Endodermal cell (in vitro differentiated cells): ENCODE measurements around the gene SSC5D. TPM values are rescaled to one million over a fixed set of nuclear protein-coding genes. Genes with fewer than 3 reads are reported as not detected.

Source experiments
- DNase-seq: peaks from one replicate; pipeline ENCODE4 v3.0.0-alpha.2; 2017
- H3K27ac ChIP-seq: 2 replicates; pipeline ENCODE4 v1.5.1; 2013; ENCODE audit warnings: mild to moderate bottlenecking, low read depth, low read length, moderate library complexity
- H3K27me3 ChIP-seq: 2 replicates; pipeline ENCODE4 v1.6.1; 2013; ENCODE audit warnings: mild to moderate bottlenecking, low read length, moderate library complexity; ENCODE audit not compliant: insufficient read depth, control insufficient read depth, poor library complexity, severe bottlenecking
- H3K36me3 ChIP-seq: 2 replicates; pipeline ENCODE4 v1.7.0; 2013; ENCODE audit warnings: mild to moderate bottlenecking, low read length, moderate library complexity; ENCODE audit not compliant: control insufficient read depth, insufficient read depth
- H3K4me1 ChIP-seq: one replicate; pipeline ENCODE4 v1.7.0; 2013; ENCODE audit warnings: low read length; ENCODE audit not compliant: control insufficient read depth, insufficient read depth
- H3K4me3 ChIP-seq: 2 replicates; pipeline ENCODE4 v1.5.1; 2013; ENCODE audit warnings: mild to moderate bottlenecking, low read length, moderate library complexity
- H3K9ac ChIP-seq: 2 replicates; pipeline ENCODE4 v1.6.1; 2013; ENCODE audit warnings: mild to moderate bottlenecking, low read length, moderate library complexity; ENCODE audit not compliant: poor library complexity, severe bottlenecking; ENCODE audit errors: extremely low read depth
- H3K9me3 ChIP-seq: 2 replicates; pipeline ENCODE4 v1.6.1; 2013; ENCODE audit warnings: mild to moderate bottlenecking, low read length, moderate library complexity; ENCODE audit not compliant: control insufficient read depth
- H3K27ac Mint-ChIP-seq: 2 replicates; pipeline ENCODE4 v1.8.0; 2020; ENCODE audit warnings: mixed read lengths
- H3K27me3 Mint-ChIP-seq: 2 replicates; pipeline ENCODE4 v1.8.0; 2021; ENCODE audit warnings: mild to moderate bottlenecking, mixed read lengths; ENCODE audit not compliant: insufficient read depth
- H3K36me3 Mint-ChIP-seq: 2 replicates; pipeline ENCODE4 v1.8.0; 2020; ENCODE audit warnings: low read depth, mixed read lengths
- H3K4me1 Mint-ChIP-seq: 2 replicates; pipeline ENCODE4 v1.8.0; 2020; ENCODE audit warnings: mixed read lengths
- H3K4me3 Mint-ChIP-seq: 2 replicates; pipeline ENCODE4 v1.8.0; 2020; ENCODE audit warnings: mild to moderate bottlenecking, moderate library complexity, mixed read lengths
- H3K9me3 Mint-ChIP-seq: 2 replicates; pipeline ENCODE4 v1.8.0; 2020; ENCODE audit warnings: mild to moderate bottlenecking, mixed read lengths
- CTCF ChIP-seq: fragments of 200-600 bp; sonication (generic); conservative IDR thresholded peaks from 2 replicates; pipeline ENCODE4 v1.5.0; 2021; ENCODE audit warnings: antibody characterized with exemption, mild to moderate bottlenecking
- WGBS, 2 experiments: methylation state at CpG; one replicate each; pipeline versions ENCODE4 v1.1.5 to v1.1.7; 2013; ENCODE audit warnings: missing lambda C conversion rate in 2 of 2, mixed read lengths in 1 of 2; ENCODE audit not compliant: insufficient coverage in 1 of 2, insufficient read length in 1 of 2; 5-methylcytosine and 5-hydroxymethylcytosine counted together
- total RNA-seq, 2 donors: library from RNA; stranded (reverse); fragmentation: NEBNext Ultra II Directional in 1 of 2; extraction: Animal tissue kit (Norgen Biotek cat#: 25700) in 1 of 2; gene quantifications; 2 replicates in 1 of 2; 3 replicates in 1 of 2; pipeline ENCODE4 v1.2.1, GENCODE V29; 2021

Gene SSC5D
- total RNA-seq, 2 donors from 2014 or later: 1.4 to 2.4 TPM

DNA sequence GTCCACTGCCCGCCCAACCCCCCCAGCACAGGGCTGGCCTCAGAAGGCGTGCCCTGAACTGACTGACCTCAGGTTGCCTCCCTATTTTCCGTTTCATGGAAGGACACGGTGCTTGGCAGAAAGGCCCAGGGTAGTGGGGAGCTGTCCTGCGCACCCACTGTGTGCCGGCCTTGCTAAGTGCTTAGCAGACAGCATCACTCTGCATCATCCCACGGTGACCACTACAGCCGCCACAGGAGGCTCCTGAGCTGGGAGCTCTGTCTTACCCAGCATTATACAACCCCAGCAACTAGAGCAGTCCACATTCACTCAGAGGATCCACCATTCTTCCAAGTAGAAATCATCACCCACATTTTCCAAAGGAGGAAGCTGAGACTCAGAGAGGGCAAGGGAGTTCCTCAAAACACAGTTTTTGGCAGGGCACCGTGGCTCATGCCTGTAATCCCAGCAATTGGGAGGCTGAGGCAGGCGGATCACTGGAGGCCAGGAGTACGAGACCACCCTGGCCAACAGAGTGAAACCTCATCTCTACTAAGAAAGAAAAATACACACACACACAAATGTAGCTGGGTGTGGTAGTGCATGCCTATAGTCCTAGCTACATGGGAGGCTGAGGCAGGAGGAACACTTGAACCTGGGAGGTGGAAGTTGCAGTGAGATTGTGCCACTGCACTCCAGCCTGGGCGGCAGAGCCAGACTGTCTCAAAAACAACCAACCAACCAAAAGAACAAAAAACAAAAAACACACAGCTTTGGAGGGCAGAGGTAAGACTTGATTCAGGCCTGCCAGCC is 47.1 kb downstream of the SSC5D start:
- Histone ChIP-seq H3K4me3 (no peak overlapping the region), H3K4me1 (no peaks in the 10 kb centered on the region), H3K36me3 (no peaks in the 10 kb centered on the region), H3K27ac (no peak overlapping the region), H3K9ac (no peak overlapping the region), H3K27me3 (no peaks in the 10 kb centered on the region), H3K9me3 (no peaks in the 10 kb centered on the region)
- H3K4me3 Mint-ChIP-seq: no peak overlapping the region
- H3K27ac Mint-ChIP-seq: no peak overlapping the region
- no peaks in the 10 kb centered on the region for H3K9me3 Mint-ChIP-seq
- H3K4me1 Mint-ChIP-seq: no peaks in the 10 kb centered on the region
- DNase-seq: no peak
- 85 to 93% methylated on average over 7 to 12 of the region's 12 CpGs for WGBS, 2 experiments
- H3K36me3 Mint-ChIP-seq: no peaks in the 10 kb centered on the region
- no peak for TF ChIP-seq CTCF
- H3K27me3 Mint-ChIP-seq: no peaks in the 10 kb centered on the region

GRCh38 chr19:55535965-55536350 is 47.7 kb downstream of the SSC5D start:
- H3K36me3 Mint-ChIP-seq: no peaks in the 10 kb centered on the region
- WGBS, 2 experiments: 93 to 94% methylated on average over 20 to 22 of the region's 22 CpGs

DNA sequence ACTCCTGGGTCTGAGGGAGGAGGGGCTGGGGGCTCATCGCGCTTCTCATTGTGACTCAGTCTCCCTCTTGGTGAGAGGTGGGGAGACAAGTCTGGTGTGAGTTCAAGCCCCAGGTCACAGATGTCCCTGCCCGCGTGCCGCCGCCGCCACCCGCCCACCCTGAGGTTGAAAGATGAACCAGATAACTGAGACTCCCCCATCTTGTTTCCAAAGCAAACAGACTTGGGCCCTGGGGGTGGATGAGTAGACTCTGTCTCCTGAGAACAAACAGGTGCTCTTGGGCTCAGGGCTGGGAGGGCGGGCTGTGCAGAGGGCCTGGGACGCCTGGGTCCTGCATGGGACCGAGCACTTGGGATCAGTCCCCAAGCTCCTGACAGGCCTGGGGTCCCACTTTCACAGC is 48.1 kb downstream of the SSC5D start:
- no peaks in the 10 kb centered on the region for H3K27me3 ChIP-seq
- H3K4me3 ChIP-seq: no peak overlapping the region
- DNase-seq: no peak
- 80 to 96% methylated on average over 1 to 11 of the region's 11 CpGs for WGBS, 2 experiments
- H3K9ac ChIP-seq: no peak overlapping the region
- no peaks in the 10 kb centered on the region for H3K4me1 ChIP-seq
- H3K4me1 Mint-ChIP-seq: no peaks in the 10 kb centered on the region
- H3K27ac Mint-ChIP-seq: no peak overlapping the region
- no peaks in the 10 kb centered on the region for H3K9me3 Mint-ChIP-seq
- H3K27me3 Mint-ChIP-seq: peaks cover 2% of the 10 kb centered on the region
- no peak for TF ChIP-seq CTCF
- no peak overlapping the region for H3K27ac ChIP-seq
- no peaks in the 10 kb centered on the region for H3K9me3 ChIP-seq
- peak overlapping the region; percentile 39 for H3K4me3 Mint-ChIP-seq
- H3K36me3 ChIP-seq: no peaks in the 10 kb centered on the region
- H3K36me3 Mint-ChIP-seq: no peaks in the 10 kb centered on the region

More at GRCh38 chr19:55535965-55536350, 47.7 kb downstream of the SSC5D start:
- Mint-ChIP-seq H3K4me3 (no peak overlapping the region), H3K4me1 (no peaks in the 10 kb centered on the region), H3K9me3 (no peaks in the 10 kb centered on the region), H3K27ac (no peak overlapping the region), H3K27me3 (no peaks in the 10 kb centered on the region)
- no peaks in the 10 kb centered on the region for H3K4me1 ChIP-seq
- no peaks in the 10 kb centered on the region for H3K9me3 ChIP-seq
- no peak for DNase-seq
- H3K27me3 ChIP-seq: no peaks in the 10 kb centered on the region
- no peak overlapping the region for H3K4me3 ChIP-seq
- no peak overlapping the region for H3K27ac ChIP-seq
- no peak for TF ChIP-seq CTCF
- no peaks in the 10 kb centered on the region for H3K36me3 ChIP-seq
- no peak overlapping the region for H3K9ac ChIP-seq
